ENCODE data around the gene GNAT2.
A peak's percentile ranks its signal among the peaks of the same experiment; 100 is the strongest.

Gene GNAT2

DNA sequence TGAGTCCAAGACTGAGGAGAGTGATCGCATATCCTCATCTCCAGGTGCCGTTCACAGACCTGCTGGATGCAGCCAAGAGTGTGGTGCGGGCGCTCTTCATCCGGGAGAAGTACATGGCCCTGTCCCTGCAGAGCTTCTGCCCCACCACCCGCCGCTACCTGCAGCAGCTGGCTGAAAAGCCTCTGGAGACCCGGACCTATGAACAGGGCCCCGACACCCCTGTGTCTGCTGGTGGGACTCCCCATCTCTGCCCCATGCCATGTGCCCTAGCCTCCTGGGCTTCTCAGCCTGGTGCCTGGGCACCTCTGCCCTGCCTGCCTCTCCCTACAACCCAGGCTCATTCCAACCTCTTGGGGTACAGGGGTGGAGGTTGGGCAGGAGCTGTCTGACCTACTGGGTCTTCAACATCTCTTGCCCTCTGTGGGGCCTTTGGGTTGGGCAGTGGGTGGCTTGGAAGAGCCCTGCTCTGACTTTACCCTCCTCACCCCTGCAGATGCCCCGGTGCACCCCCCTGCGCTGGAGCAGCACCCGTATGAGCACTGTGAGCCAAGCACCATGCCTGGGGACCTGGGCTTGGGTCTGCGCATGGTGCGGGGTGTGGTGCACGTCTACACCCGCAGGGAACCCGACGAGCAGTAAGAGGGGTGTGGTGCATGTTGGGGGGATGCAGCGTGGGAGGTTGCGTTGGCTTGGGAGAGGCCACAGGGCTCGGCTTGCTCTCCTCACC is 7.4 kb upstream of the GNAT2 start:
- no peak for DNase-seq

DNA sequence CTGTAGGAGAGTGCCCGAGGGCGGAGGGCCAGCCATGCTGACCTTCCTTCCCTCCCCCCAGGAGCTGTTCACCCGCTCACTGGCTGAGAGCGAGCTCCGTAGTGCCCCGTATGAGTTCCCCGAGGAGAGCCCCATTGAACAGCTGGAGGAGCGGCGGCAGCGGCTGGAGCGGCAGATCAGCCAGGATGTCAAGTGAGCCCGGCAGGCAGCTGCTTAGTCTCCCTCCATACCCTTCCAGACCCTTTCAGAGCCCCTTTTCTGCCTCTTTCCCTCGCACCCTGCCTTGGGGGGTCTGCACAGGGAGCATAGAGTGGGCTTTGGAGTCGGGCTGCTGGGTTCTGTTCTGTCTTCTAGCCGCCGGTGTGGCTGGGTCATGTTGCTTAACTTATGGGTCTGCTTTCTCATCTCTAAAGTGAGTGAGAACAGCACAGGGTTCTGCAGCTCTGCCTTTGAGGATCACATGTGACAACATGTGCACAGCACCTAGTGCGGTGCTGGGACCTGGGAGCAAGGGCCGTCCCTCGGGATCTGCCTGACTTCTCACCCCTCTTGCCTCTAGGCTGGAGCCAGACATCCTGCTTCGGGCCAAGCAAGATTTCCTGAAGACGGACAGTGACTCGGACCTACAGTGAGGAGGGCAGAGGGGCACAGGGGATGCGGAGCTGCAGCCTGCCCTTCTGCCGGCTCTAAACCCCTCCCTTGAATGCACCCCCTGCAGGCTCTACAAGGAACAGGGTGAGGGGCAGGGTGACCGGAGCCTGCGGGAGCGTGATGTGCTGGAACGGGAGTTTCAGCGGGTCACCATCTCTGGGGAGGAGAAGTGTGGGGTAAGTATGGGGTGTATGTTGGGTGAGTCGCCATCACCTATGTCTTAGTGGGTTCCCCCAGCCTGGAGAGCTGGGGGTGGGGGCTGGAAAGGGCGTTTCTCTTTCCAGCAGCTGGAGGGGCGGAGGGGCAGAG is 6.5 kb upstream of the GNAT2 start:
- no peak for DNase-seq

DNA sequence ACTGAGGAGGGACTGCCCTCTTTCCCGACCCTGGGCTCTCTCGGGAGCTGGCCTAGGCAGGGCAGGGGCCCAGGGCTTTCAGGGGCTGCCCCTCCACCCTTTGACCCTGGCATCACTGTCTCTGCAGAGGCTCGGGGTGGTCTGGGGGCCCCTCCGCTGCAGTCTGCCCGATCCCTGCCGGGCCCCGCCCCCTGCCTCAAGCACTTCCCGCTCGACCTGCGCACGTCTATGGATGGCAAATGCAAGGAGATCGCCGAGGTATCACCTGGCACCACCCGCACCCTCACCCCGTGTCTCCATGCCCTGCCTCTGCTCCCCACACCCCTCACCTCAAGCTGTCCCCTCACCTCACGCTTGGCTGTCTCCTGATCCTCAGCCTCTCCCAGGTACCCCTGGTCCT is 5.8 kb upstream of the GNAT2 start:
- no peak for DNase-seq

DNA sequence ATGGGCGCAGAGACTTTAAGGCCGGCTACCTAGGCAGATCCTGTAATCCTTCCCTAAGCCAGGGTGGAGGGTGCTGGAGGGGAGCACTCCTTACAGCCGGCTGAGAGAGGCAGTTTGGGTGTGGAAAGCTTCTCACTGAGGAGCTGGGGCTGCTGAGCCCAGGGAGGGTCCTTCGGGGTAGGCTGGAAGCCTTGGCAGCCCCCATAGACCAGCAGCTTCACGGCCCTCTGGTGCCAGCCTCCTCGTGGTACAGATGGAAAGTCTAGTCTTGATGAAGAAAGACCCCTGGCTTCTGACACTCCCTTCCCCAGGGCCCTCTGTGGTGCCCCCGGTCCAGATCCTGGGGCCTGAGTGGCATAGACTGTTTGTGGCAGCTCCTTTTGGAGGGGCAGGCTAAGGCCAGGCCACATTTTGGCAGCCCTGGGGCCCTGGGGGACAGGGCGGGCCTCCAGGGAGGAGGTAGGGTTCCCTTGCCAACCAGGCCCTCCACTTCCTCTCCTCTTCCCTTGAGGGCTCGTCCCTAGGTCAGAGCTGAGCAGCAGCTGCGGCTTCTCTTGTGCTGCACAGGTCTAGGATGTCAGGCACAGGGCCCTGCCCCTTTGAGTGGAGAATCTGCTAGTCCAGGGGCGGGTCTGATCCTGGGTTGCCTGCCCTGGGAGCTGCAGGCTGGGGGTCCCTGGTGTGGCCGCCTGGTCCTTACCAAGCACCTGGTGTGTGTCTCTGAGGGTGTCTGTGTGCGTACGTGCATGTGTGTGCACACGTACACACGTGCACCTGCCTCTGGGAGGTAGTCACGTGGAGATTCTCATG is 5.0 kb upstream of the GNAT2 start:
- DNase-seq: no peak

DNA sequence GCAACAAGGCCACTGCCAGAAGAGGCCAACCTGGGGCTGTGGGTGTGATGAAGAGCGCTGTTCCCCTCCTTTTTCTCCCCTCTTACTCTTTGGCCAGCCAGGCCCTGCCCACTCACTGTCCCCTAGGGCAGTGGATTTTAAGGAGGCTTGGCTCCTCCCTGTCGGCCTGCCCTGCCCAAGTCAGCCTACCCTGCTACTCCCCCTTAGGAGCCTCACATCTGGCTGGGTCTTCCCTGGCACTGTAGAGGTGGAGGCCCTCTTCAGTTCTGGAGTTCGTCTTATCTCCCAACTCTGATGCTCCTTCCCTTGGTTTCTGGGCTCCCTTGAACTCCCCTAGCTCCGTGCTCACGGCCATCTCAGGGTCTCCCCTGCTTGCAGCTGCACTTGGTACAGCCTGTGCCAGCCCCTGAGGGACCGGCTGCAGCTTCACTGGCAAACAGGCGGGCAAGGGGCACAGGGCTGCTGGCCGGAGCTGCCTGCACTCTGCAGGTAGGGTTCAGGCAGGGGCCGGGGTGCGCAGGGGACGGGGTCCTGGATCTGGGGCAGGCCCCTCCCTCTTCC is 4.3 kb upstream of the GNAT2 start:
- no peak for DNase-seq

DNA sequence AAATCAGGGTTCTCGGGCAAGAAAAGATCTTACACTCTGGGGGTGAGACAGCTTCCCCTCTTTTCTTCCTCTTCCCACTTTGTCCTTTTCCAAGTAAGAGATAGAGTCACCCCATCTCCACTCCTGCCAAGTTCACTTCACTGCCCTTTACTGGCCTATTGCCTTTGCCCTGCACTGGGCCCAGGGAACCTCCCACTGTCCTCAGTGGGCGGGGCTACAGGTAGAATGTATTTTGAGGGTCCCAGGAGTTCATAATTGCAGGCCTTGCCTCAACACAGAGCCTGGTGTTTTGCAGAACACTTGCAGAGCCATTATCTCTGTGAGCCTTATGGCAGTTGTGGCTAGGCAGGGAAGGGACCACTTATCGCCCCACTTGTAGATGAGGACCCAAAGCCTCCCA is 3.5 kb upstream of the GNAT2 start:
- peak; percentile 1 for DNase-seq

DNA sequence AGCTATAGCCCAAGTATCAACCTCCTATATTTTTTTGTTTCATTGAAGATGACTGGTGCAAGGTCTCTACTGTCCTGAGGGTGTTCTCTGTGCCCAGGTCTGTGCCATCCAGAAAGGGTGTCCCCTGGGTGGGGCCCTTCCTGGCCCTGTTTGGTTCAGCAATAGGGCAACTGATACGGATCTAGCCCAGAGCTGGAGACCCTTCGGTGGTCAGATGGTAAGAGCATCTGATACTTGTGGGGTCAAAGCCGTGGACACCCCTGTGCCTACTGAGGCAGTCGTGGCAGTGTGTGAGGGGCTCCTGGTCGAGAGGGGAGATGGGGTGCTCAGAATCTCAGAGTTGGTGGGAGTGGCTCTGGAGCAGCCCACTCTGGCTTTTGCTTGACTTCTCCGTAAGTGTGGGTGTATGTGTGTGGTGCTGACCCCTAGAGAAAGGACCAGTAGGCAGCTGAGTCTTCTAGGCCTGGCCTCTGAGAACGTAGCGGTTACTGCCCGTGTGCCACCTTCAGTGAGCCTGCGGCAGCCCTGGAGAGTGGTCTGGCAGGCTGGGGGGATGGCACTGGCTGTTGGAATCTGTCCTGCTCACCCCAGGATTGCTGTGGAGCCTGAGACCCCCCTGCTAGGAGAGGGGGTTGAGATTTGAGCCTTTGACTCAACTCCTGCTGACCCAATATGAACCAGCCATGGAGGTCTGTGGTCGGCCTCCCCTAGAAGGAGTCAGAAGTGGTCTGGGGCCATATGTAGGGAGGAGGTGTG is 2.9 kb upstream of the GNAT2 start:
- no peak for DNase-seq

DNA sequence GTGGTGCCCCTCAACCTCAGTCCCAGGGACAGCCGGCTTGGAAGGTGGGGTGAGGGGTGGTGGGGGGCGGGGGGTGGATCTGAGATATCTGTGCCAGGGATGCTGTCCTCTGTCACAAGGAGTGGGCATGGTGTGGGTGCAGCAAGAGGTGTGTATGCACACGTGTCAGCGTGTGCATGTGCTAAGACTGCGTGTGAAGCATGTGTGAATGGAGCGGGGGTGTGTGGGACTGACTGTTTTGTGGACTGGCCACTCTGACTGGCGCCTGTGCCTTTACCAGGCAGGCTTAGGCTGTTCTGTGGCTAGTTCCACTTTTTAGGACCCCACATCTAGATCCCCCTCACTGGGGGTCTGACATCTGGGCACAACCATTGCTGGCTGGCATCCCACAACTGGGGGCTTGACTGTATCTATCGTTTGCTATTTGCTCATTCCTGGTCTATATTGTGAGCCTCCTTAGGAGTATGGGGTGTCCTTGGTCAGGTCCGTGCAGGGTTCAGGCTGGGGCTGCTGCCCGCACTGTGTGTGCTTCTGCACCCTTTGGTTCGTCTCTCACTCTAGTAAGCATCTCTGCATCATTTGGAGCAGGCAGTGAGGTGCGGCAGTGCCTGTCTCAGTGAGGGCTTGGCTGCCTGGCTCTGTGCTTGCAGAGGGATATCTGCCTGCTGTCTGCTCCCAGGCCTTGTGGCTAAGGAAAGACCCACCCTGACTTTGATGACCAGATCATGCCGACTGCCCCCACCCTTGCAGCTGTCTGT is 2.1 kb upstream of the GNAT2 start:
- no peak for DNase-seq

DNA sequence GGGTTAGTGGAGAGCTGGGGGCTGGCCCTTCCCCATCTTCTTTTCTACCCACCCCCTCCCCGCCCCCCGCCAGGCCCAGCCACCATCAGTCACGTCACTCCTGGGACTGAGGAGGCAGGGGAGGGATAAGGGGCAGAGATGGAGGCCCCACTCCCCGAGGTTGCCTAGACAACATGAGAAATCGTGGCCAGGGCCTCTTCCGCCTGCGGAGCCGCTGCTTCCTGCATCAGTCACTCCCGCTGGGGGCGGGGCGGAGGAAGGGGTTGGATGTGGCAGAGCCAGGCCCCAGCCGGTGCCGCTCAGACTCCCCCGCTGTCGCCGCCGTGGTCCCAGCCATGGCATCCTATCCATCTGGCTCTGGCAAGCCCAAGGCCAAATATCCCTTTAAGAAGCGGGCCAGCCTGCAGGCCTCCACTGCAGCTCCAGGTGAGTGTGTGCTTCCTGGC is 1.4 kb upstream of the GNAT2 start:
- peak; percentile 69 for DNase-seq

DNA sequence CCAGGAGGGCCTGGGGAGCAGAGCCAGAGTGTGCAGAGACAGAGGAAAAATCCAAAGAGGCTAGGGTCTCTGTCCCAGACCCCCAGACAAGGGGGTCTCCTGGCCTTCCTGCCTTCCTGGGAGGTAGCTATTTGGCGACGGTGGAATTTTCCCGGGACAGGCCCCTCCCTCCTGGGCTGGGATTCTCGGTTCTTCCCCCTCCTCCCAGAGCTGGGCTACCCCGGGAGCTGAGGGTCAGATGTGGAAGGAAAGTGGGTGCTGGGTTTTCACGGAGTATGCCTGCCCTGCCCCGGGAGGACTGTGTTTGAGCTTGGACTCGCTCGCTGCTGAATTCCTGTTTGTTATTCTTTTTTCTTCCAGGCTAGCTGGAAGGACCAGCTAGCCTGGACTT is 980 bp upstream of the GNAT2 start:
- peak; percentile 78 for DNase-seq

DNA sequence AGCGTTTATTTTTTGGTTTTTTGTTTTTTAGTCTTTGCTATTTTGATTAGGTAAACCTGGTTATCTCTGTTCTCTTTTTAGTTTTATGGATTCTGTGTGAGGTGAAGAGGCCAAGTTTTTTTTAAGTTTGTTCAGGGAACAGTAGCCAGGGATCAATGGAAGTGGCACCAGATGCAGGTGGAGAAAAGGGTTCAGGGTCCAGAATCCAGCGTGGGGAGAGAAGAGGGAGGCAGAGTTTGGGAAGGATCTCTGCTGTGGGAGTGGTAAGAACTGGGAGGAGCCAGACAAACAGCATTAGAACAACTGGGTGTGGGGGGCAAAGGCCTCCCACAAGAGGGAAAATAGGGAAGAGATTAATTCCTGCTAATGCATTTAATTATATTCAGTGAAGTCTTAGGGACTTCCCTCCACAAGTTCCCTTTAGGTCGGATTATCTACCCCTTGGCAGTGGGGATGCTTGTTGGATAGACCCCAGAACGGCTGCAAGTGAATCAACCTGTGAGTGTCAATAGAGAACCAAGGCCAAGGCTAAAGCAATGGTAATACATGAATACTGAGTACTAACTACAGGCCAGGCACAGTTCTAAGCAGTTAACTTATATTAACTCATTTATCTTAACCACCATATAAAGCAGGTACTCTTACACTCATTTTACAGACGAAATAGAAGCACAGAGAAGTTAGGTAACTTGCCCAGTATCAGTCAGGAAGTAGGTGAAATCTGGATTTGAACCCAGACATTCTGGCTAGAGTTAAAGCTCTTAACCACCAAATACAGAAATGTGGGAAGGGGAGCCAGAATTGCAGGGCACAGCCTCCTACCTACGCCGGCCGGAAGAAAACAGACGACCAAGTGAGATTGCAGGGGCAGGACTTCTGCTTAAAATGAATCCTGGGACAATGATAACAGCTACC is 498 bp downstream of the GNAT2 start:
- no peak for DNase-seq

DNA sequence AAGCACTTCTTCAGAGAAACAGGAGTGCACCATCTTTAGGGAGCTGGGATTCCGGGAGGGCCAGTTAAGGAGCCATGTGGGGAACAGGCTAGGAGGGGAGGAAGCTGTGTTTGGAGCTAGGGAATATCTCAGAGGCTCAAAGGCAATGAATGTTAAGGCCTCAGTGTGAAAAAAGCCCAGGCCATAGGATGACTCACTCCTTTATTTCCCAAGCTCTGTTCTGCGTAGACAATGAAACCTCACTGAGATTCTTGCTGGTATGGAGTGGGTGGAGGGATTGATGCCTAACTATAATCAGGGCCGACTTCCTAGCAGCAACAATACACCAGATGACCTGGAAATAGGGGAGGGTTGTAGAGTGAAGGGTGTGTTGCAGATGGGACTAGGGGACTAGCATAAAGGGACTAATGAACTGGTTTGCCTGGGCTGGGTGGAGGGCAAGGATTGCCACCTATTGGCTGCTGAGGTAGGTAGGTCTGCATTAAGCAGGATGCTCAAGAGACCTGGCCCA is 2.1 kb downstream of the GNAT2 start:
- no peak for DNase-seq

DNA sequence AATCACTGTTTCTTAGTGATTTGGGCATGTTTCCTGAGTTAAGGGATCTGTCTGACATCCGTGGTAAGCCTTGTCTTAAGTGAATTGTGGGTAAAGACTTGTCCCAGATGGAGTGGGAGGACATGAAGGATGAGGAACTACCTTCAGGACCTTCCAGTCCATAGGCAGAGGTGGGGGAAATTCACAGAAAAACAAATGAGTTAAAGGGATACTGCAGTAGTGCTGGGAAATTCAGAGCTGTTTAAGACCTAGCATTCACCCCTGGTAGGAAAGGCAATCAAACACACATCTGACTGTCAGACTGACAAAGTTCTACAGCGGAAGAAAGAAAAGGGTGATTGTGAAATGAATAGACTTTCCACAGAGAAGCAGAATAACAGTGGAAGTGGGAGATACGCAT is 3.0 kb downstream of the GNAT2 start:
- no peak for DNase-seq

DNA sequence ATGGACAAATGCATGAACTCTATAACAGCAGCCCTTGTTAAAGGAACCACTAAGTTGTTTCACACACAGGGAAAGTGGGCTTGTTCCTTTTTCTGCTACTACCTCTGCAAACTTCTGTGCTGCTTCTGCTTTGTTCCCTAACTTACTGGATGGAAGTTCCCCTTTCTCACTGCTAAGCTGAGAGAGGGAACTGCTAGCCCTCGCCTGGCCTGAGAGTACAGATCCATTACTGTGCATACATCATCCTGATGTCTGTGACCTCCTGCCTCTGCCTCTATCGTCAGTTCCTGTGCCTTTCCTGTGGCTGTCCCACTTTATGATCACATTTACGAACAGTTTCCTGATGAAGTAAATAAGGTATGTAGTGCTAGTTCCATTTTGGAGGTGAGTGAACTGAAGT is 3.5 kb downstream of the GNAT2 start:
- DNase-seq: no peak

DNA sequence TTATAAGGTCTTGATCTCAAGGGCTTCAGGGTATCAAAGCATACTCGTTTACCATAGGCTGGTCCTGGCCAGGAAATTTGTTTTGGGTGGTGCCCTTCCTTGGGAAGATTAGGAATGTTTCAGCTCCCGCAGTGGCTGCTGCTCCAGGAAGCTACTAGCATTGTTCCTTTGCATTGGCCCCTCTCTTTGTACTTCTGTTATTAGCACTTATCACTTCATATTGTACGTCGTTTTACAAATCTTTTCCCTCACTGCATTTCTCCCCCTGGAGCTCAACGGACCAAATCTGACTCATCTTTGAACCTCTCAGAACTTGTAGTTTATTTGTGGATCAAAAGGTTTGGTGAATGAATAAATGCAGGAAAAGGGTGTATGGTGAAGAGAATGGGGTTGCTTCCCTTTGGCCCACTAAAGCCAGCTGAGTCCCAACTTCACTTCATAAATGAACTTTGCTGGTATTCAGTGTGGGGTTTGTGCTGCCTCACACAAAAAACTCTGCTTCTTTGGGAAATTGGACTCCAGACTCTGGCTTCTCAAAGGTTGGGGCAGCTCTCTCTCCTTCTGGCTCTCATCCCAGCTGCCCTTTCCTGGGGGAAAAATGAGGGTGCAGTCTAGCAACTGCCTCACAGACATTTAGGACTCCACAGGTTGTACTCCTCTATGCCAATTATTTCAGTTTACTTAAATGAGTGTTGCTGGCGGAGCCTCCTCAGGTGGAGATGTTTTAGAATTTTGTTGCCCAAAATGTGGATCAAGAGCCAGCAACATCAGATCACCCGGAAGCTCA is 5.9 kb downstream of the GNAT2 start:
- DNase-seq: no peak

DNA sequence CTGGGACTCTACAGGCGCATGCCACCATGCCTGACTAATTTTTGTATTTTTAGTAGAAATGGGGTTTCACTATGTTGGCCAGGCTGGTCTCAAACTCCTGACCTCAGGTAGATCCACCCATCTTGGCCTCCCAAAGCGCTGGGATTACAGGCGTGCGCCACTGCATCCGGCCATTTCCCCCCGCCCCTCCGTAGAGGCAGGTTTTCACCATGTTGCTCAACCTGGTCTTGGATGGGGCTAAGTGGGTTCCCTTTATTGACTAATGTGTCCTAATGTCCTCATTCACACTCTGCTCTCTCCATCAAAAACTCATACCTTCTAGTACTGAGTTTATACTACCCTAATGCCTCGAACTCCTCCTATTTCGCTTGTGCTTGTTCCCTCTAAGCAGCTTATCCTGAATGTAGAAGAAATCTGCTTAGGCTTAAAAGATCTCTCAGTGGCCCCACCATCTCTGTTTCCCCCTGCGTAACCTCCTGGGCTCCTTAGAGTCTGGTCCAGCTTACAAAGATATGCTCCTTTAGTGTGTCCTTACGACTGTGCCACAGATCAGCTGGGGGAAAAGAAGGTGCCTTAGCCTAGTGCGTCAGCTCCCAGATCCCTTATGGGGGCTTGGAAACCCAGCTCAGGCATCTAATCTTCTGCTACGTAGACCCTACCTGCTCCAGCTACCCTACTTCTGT is 8.0 kb downstream of the GNAT2 start:
- no peak for DNase-seq

DNA sequence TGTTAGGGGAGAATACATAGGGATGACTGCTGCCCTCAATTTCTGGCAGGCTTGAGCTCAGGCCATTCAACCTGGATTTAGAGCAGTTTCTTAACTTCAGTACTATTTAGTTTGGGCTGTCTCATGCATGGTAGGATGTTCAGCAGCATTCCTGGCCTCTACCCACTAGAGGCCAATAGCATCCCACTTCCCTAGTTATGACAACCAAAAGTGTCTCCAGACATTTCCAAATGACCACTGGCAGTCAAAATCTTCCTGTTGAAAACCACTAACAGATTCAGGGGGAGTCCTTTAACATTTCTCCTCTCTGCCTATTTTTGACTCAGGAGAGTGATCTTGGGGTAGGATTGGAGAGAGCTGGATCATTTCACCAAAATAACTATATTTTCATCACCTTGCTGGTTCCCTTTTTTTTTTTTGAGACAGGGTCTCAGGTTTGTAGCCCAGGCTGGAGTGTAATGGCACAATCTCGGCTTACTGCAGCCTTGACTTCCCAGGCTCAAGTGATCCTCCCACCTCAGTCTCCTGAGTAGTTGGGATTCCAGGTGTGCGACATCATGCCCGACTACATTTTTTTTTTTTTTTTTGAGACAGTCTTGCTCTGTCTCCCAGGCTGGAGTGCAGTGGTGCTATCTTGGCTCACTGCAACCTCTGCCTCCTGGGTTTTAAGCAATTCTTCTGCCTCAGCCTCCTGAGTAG is 8.7 kb downstream of the GNAT2 start:
- DNase-seq: no peak

Measured in right kidney (tissue), 1 donor.